Sigmoid colon (tissue), 3 donors: Measurements from ENCODE around the gene UQCRH.

Experiments
- POLR2A ChIP-seq, 2 donors: fragments of 450-650 bp; IDR thresholded peaks; one replicate each; pipeline ENCODE4 v1.6.1; 2016; ENCODE audit warnings: antibody characterized with exemption in 2 of 2, mild to moderate bottlenecking in 2 of 2, moderate library complexity in 2 of 2
- TF ChIP-seq, protein P1 (sequence below), 4 experiments: fragments of 450-650 bp in 3 of 4; fragments of 200-600 bp in 1 of 4; IDR thresholded peaks; one replicate each; pipeline ENCODE4 v1.5.1; 2016 to 2019; ENCODE audit warnings: antibody characterized with exemption in 4 of 4, mild to moderate bottlenecking in 3 of 4, moderate library complexity in 2 of 4

DNA sequence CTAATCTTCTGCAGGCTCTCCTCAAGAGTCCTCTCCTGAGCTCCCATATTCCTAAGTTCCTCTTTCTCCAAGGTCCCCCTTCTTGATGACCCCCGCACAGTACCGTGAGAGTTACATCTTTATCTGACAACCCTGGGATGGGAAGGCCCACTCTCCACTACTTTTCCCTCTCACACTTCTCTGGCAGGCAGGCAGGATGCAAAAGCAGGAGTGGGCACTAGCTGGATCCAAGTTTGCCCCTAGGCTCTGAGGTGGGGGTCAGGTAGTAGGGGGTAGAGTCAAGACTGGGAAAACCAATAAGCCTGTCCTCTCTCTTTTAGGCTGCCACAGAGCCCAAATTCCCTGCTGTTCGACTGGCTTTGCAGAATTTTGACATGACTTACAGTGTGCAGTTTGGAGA lies 41.0 kb downstream of the UQCRH start:
- TF ChIP-seq, protein P1, sequence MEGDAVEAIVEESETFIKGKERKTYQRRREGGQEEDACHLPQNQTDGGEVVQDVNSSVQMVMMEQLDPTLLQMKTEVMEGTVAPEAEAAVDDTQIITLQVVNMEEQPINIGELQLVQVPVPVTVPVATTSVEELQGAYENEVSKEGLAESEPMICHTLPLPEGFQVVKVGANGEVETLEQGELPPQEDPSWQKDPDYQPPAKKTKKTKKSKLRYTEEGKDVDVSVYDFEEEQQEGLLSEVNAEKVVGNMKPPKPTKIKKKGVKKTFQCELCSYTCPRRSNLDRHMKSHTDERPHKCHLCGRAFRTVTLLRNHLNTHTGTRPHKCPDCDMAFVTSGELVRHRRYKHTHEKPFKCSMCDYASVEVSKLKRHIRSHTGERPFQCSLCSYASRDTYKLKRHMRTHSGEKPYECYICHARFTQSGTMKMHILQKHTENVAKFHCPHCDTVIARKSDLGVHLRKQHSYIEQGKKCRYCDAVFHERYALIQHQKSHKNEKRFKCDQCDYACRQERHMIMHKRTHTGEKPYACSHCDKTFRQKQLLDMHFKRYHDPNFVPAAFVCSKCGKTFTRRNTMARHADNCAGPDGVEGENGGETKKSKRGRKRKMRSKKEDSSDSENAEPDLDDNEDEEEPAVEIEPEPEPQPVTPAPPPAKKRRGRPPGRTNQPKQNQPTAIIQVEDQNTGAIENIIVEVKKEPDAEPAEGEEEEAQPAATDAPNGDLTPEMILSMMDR (IDR thresholded peaks at IDR 0.05): no peak
- TF ChIP-seq POLR2A (IDR thresholded peaks at IDR 0.05): no peak
